HCT116 (cell line): ENCODE measurements around the gene DDAH1.

Source experiments
- FOSL1 ChIP-seq: IDR thresholded peaks from 2 replicates; pipeline ENCODE4 v1.6.1; 2012; ENCODE audit warnings: low read depth
- POLR2A ChIP-seq: IDR thresholded peaks from 2 replicates; pipeline ENCODE4 v1.7.0; 2011; ENCODE audit warnings: borderline replicate concordance; ENCODE audit not compliant: insufficient read depth, insufficient read length; ENCODE audit errors: extremely low read depth
- POLR2AphosphoS5 ChIP-seq: IDR thresholded peaks from 2 replicates; pipeline ENCODE4 v1.6.1; 2011; ENCODE audit warnings: mild to moderate bottlenecking, low read depth, low read length, moderate library complexity
- SIN3A ChIP-seq: IDR thresholded peaks from 2 replicates; pipeline ENCODE4 v1.6.1; 2012; ENCODE audit warnings: low read depth
- SRF ChIP-seq: IDR thresholded peaks from 2 replicates; pipeline ENCODE4 v1.6.1; 2012; ENCODE audit warnings: low read depth
- ZNF274 ChIP-seq: fragments of 200-500 bp; sonication (Bioruptor generic); IDR thresholded peaks from 2 replicates; pipeline ENCODE4 v1.6.1; 2014; ENCODE audit warnings: mild to moderate bottlenecking, low read depth, low read length, inconsistent platforms
- TF ChIP-seq, protein P1 (sequence below): IDR thresholded peaks from 2 replicates; pipeline ENCODE4 v1.6.1; 2012; ENCODE audit warnings: low read depth
- TF ChIP-seq, protein P2 (sequence below), 3 experiments: fragments of 200-600 bp in 1 of 3; sonication (generic) in 1 of 3; IDR thresholded peaks in 2 of 3; conservative IDR thresholded peaks in 1 of 3; 2 replicates each; pipeline ENCODE4 v1.5.1; 2012 to 2017; ENCODE audit warnings: low read depth in 2 of 3, low read length in 2 of 3, antibody characterized with exemption in 1 of 3, borderline replicate concordance in 1 of 3, control low read depth in 1 of 3, mild to moderate bottlenecking in 1 of 3, mixed read lengths in 1 of 3, mixed run types in 1 of 3, moderate library complexity in 1 of 3; ENCODE audit not compliant: insufficient read depth in 1 of 3

DNA sequence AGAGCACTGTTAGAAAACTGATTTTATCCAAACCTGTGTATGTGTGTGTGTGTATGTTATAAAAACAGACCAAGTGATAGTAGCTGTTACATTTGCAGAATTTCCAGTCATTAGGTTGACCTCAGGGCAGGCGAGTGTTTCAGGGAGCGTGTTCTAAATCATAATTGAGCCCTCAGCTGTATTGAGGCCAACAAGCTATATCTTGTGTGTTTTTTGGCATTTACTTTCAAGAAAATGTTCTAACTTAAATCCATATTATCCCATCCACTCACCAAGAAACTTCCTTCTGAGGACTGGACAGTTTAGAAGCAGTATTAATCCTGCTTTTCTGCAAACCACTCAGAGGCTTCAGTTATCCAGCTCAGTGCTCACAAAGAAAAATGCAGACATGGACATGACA lies 12.0 kb downstream of the DDAH1 start:
- TF ChIP-seq, protein P1, sequence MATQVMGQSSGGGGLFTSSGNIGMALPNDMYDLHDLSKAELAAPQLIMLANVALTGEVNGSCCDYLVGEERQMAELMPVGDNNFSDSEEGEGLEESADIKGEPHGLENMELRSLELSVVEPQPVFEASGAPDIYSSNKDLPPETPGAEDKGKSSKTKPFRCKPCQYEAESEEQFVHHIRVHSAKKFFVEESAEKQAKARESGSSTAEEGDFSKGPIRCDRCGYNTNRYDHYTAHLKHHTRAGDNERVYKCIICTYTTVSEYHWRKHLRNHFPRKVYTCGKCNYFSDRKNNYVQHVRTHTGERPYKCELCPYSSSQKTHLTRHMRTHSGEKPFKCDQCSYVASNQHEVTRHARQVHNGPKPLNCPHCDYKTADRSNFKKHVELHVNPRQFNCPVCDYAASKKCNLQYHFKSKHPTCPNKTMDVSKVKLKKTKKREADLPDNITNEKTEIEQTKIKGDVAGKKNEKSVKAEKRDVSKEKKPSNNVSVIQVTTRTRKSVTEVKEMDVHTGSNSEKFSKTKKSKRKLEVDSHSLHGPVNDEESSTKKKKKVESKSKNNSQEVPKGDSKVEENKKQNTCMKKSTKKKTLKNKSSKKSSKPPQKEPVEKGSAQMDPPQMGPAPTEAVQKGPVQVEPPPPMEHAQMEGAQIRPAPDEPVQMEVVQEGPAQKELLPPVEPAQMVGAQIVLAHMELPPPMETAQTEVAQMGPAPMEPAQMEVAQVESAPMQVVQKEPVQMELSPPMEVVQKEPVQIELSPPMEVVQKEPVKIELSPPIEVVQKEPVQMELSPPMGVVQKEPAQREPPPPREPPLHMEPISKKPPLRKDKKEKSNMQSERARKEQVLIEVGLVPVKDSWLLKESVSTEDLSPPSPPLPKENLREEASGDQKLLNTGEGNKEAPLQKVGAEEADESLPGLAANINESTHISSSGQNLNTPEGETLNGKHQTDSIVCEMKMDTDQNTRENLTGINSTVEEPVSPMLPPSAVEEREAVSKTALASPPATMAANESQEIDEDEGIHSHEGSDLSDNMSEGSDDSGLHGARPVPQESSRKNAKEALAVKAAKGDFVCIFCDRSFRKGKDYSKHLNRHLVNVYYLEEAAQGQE, result no peak
- TF ChIP-seq, protein P2, sequence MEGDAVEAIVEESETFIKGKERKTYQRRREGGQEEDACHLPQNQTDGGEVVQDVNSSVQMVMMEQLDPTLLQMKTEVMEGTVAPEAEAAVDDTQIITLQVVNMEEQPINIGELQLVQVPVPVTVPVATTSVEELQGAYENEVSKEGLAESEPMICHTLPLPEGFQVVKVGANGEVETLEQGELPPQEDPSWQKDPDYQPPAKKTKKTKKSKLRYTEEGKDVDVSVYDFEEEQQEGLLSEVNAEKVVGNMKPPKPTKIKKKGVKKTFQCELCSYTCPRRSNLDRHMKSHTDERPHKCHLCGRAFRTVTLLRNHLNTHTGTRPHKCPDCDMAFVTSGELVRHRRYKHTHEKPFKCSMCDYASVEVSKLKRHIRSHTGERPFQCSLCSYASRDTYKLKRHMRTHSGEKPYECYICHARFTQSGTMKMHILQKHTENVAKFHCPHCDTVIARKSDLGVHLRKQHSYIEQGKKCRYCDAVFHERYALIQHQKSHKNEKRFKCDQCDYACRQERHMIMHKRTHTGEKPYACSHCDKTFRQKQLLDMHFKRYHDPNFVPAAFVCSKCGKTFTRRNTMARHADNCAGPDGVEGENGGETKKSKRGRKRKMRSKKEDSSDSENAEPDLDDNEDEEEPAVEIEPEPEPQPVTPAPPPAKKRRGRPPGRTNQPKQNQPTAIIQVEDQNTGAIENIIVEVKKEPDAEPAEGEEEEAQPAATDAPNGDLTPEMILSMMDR (IDR thresholded peaks at IDR 0.05 in 2 of 3, conservative IDR thresholded peaks at IDR 0.05 in 1 of 3; ENCODE audit: borderline replicate concordance in 1 of 3, insufficient read depth in 1 of 3, low read depth in 2 of 3, low read length in 2 of 3), result no peak
- TF ChIP-seq POLR2A (no peak), POLR2AphosphoS5 (no peak), SIN3A (no peak), FOSL1 (no peak), SRF (no peak), ZNF274 (no peak)
